GM18909 (cell line): Measurements from ENCODE around the gene KIR3DL3.
"Not testable (repeated sequence)": the region's sequence is repeated elsewhere in the genome, so short reads cannot be mapped to it uniquely, and the experiment has no call there.

ENCODE experiments used
- ATAC-seq: cut with Tn5 transposase; IDR thresholded peaks from one replicate; pipeline ENCODE4 v1.9.1; 2021; ENCODE audit warnings: mild to moderate bottlenecking; ENCODE audit not compliant: unreplicated experiment, poor library complexity

Gene KIR3DL3

GRCh38 chr19:54724142-54724541 lies at the start of gene KIR3DL3:
TSS of gene KIR3DL3 (plus strand) at chr19:54724442. CDS start at chr19:54724497, 55 bp downstream.
- no peak for ATAC-seq

GRCh38 chr19:54676210-54676834 lies 47.9 kb upstream of the KIR3DL3 start:
- ATAC-seq: not testable (repeated sequence)

- ATAC-seq: no peak
Observed at GRCh38 chr19:54677217-54677616, 47.0 kb upstream of the KIR3DL3 start.

- not testable (repeated sequence) for ATAC-seq
Observed at GRCh38 chr19:54681596-54681995, 42.6 kb upstream of the KIR3DL3 start.

- ATAC-seq: no peak
Observed at GRCh38 chr19:54682306-54682856, 41.9 kb upstream of the KIR3DL3 start.

- no peak for ATAC-seq
Observed at GRCh38 chr19:54684527-54684926, 39.7 kb upstream of the KIR3DL3 start.

DNA sequence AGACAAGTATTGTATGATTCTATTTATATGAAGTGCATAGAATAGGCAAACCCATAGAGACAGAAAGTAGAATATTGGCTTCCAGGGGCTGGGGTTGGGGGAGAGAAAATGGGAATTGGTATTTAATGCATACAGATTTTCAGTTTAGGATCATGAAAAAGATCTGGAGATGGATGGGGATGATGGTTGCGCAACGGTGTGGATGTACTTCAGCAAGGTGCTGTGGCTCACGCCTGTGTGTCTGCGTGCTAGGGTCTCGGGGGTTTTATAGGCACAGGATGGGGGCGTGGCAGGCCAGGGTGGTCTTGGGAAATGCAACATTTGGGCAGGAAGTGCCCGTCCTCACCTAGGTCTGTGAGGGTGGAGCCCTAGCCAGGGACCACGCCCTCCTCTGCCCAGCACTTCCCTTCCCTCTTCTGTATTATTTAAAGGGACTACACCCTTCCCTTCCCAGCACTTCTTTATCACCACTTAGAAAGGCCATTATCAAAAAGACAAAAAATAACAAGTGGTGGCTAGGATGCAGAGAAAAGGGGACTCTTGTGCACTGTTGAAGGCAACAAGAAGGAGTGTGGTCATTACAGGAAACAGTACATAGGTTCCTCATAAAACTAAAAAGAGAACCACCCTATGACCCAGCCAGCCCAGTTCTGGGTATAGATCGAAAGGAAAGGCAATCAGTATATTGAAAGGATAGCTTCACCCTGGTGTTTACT lies 32.5 kb upstream of the KIR3DL3 start:
- ATAC-seq: no peak

DNA sequence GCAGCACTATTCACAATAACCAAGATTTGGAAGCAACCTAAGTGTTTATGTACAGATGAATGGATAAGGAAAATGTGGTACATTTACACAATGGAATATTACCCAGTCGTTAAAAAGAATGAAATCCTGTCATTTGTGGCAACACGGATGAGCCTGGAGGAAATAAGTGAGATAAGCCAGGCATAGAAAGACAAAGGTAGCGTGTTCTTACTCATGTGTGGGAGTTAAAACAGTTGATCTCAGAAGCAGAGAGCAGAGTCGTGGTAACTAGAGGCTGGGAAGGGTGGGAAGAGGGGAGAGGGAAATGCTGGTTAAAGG lies 32.0 kb upstream of the KIR3DL3 start:
- no peak for ATAC-seq

- ATAC-seq: no peak
Observed at GRCh38 chr19:54694648-54695047, 29.6 kb upstream of the KIR3DL3 start.

- ATAC-seq: no peak
Observed at GRCh38 chr19:54696117-54696548, 28.1 kb upstream of the KIR3DL3 start.

DNA sequence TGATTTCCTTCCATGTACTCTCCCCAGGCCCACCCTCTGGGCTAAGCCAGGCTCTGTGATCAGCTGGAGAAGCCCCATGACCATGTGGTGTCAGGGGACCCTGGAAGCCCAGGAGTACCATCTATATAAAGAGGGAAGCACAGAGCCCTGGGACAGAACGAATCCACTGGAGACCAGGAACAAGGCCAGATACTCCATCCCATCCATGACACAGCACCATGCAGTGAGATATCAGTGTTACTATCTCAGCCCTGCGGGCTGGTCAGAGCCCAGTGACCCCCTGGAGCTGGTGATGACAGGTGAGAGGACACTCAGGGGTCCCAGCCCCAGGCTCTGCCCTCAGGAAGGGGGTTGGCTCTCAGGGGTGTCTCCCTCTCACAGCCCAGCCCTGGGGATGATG lies 27.5 kb upstream of the KIR3DL3 start:
- no peak for ATAC-seq

GRCh38 chr19:54697716-54698115 lies 26.5 kb upstream of the KIR3DL3 start:
- not testable (repeated sequence) for ATAC-seq

- ATAC-seq: no peak
Observed at GRCh38 chr19:54704928-54705327, 19.3 kb upstream of the KIR3DL3 start.

DNA sequence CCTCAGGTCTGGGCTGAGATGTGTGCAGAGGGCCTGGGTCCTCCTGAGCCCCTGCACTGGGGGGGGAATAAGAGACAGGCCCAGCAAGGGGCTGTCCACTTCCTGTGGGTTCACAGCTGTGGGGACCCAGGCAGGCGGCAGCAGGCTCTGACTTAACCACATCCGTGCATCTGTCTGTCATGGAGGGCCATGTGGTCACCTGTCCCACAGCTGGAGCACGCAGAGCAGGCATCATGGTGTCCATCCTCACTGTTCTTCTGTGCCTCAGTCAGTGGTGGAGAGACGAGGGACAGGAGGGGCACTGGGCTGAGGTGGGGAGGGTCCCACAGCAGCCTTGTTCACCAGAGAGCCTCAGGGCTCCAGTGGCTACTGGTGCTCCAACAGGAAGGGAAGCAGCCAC lies 16.3 kb upstream of the KIR3DL3 start:
- no peak for ATAC-seq

DNA sequence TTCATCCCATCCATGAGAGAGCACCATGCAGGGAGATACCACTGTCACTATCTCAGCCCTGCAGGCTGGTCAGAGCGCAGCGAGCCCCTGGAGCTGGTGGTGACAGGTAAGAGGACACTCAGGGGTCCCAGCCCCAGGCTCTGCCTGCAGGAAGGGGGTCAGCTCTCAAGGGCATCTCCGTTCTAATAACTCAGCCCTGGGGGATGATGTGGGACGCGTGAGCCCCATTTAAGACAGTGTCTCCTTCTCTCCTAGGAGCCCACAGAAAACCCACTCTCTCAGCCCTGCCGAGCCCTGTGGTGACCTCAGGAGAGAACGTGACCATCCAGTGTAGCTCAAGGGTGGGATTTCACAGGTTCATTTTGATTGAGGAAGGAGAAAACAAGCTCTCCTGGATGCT lies 15.5 kb upstream of the KIR3DL3 start:
- ATAC-seq: no peak

- no peak for ATAC-seq
Observed at GRCh38 chr19:54709212-54709948, 14.9 kb upstream of the KIR3DL3 start.

DNA sequence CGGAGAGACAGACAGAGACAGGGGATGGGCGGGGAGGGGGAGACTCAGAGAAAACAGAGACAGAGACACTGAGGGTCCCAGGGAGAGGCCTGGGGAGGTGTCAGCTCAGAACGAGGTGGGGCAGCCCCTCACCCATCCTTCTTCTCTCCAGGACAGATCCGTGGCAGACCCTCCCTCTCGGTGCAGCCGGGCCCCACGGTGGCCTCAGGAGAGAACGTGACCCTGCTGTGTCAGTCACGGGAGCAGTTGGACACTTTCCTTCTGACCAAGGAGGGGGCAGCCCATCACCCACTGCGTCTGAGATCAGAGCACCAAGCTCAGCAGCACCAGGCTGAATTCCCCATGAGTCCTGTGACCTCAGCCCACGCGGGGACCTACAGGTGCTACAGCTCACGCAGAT lies 14.3 kb upstream of the KIR3DL3 start:
- ATAC-seq: not testable (repeated sequence)

GRCh38 chr19:54724644-54725043 lies 402 bp downstream of the KIR3DL3 start:
- no peak for ATAC-seq

DNA sequence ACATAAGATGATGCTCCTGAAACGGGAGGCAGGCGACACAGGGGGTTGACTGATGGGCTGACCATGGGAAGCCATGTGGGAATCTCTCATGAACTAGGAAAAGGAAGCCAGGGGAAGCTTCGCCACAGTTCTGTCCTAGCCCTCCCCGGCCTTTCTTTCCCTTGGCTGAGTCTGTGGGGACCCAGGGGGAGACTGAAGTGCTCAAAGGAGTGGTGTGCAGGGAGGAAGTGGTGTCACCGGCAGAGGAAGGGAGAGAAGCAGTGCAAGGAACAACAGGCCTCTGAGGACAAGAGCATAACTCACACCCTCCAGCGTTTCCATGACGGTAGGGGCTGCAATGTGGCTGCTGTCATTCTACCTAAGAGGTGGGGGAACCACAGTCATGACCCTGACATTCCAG lies 1.1 kb downstream of the KIR3DL3 start:
- no peak for ATAC-seq

GRCh38 chr19:54727562-54727961 lies 3.3 kb downstream of the KIR3DL3 start:
- ATAC-seq: no peak

- no peak for ATAC-seq
Observed at GRCh38 chr19:54728167-54728566, 3.9 kb downstream of the KIR3DL3 start.
